HG03039 (cell line): ENCODE data around the gene SEMA5A.

Experiments
- ATAC-seq: cut with Tn5 transposase; IDR thresholded peaks from one replicate; pipeline ENCODE4 v1.9.1; 2021; ENCODE audit warnings: mild to moderate bottlenecking, moderate library complexity; ENCODE audit not compliant: unreplicated experiment

The SEMA5A gene

DNA sequence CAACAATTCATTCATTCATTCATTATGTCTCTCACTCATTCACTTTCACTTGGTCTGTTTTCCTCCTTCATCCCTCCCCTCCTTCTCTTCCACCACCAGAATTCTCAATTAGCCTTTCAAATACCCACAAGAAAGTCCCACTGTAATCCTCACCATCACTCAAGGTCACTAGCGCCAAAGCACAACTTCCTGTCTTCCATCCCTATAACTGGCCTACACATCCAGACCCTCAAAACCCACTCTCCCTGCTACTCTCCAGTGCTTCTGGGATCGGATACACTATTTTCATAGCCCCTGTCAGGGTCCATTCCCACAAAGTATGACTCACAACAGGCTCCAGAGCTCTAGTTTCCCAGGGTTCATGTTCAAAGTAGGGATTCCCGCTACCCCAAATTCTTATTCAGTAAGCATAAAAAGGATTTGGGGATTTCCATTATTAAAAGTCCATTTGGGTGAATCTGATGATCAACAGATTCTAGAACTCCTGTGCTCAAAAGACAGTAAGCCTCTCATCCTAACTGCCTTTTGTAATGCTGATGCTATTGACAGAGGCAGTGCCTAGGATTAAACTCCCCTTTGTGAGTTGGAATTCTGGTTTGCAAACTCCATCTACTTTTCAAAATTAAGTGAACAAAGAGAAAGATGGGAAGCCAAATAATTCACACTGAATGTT lies 250.9 kb downstream of the SEMA5A start:
- no peak for ATAC-seq

DNA sequence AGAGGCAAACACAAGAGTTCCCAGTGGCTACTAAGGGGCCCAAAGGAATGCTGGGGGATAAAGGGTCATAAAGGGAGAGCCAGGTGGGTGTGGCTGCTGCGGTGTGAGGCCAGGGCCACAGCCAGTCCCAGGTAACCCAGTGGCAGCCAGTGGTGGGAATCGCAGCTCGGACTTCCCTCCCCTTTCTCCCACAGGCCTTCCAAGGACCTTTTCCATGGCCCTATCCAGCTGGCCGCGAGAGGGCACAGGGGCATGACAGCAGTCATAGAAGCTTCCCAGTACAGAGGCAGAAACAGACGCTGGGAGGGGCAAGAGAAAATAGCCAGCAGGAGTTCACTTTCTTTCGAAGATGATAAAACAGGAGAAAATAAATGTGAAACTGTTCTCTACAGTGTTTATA lies 257.6 kb downstream of the SEMA5A start:
- no peak for ATAC-seq

GRCh38 chr5:9284781-9285307 lies 261.0 kb downstream of the SEMA5A start:
- no peak for ATAC-seq

DNA sequence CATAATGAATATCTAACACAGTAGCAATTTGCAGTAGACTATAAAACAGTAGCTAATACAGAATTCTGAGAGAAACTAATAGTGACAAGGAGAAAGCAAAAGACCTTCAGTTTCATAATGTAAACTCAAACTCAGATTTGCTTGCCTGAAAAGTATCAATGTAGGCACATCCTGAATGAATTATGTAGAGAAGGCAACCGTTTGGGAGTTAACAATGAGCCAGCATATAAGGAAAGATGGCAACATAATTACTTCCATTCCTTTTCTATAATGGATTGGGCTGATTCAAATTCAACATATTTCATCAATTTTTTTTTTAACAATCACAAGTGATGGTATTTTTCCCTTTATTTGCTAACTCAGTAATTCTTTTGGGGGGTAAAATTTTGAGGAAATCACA lies 261.6 kb downstream of the SEMA5A start:
- no peak for ATAC-seq

GRCh38 chr5:9283473-9283872 lies 262.4 kb downstream of the SEMA5A start:
- ATAC-seq: no peak

GRCh38 chr5:9283021-9283420 lies 262.9 kb downstream of the SEMA5A start:
- ATAC-seq: no peak

- ATAC-seq: no peak
Measured at GRCh38 chr5:9282211-9282610, 263.7 kb downstream of the SEMA5A start.

DNA sequence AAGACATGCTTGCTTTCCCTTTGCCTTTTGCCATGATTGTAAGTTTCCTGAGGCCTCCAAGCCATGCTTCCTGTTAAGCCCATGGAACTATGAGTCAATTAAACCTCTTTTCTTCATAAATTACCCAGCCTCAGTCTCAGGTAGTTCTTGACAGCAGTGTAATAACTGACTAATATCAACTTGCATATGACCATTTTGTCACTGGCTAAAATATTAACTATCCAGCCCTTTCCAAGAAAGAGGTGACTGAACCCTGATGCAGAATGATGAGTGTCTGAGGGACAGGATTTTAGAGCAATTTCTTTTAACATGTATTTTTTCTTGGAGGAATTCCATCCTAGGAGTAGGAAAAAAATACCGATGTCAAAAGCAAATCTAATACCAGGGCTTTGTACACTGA lies 266.1 kb downstream of the SEMA5A start:
- no peak for ATAC-seq

GRCh38 chr5:9278921-9279603 lies 266.8 kb downstream of the SEMA5A start:
- no peak for ATAC-seq

- no peak for ATAC-seq
Measured at GRCh38 chr5:9269014-9269413, 276.9 kb downstream of the SEMA5A start.

DNA sequence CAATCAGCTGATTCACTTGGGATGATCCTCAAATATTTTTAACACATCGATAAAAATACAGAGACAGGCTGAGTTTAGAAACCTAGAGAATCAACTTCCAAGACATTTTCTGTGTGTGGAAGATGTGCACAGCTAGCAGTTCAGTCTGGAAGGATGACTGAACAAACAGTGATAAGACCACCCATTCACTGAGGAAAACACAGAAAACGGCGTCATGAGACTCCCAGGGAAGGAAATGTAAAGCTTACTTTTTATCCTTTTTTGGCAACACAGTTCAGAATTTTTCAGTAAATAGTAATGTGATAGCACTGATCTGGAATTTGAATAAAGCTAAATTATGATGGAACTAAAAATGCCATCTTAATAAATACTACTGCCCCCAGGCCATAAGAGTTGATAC lies 277.6 kb downstream of the SEMA5A start:
- no peak for ATAC-seq

DNA sequence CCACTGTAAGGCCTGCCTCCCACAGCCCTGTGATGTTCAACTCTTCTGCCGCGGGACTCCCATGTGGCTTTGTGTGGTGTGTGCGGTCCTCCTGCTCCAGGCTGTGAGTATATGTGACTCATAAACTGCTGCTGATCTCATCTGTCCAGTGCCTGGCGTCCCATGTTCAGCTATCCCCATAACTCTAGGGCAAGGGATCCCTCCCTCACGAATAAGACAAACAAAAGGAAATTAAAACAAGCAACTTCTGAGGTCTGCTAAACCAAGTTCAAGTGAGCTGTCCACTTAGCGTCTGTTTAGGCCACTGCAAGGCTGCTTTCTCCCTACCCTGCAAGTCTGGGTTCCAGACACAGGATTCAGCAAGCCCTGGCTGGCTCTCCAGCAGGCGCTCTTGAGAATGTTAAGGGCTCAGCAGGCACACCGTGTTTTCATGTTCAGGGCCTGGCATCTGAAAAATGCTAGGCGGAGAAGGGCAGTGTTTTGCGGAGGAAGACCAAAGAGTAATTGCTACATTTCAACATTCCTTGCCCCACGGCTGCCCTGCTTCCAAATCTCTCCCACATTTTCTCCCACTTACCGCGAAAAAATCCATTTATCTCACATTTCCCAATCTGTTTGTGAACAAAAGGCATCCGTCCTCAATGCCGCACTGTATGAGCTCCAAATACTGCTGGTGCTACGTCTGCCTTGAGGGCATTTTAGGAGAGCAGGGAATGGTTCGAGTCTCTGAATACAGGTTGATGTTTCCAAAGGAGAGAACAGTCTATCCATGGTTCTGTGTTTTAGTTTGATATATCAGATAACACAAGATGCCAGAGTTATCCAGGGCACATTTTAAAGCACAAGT lies 280.2 kb downstream of the SEMA5A start:
- ATAC-seq: no peak

GRCh38 chr5:9264301-9264700 lies 281.6 kb downstream of the SEMA5A start:
- no peak for ATAC-seq

DNA sequence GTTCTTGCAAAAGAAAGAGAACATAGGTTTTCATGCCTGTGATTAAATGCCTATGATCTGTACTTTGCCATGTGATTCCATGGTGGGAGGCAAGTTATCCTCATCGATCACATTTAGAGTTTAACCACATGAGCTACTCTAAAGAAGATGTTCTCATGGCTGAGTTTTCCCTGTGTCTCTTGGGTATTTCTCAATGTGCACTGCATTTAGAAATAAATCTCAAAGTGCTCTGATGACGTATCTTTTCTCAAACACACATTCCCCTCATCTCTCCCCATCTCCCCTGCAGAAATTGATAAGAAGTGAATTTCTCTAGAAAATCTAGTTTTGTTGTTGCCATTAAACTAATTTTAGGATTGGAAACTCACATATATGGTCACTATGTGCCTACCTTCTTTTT lies 282.2 kb downstream of the SEMA5A start:
- ATAC-seq: no peak

- ATAC-seq: no peak
Measured at GRCh38 chr5:9251379-9251980, 294.4 kb downstream of the SEMA5A start.

GRCh38 chr5:9249231-9249630 lies 296.6 kb downstream of the SEMA5A start:
- ATAC-seq: no peak

DNA sequence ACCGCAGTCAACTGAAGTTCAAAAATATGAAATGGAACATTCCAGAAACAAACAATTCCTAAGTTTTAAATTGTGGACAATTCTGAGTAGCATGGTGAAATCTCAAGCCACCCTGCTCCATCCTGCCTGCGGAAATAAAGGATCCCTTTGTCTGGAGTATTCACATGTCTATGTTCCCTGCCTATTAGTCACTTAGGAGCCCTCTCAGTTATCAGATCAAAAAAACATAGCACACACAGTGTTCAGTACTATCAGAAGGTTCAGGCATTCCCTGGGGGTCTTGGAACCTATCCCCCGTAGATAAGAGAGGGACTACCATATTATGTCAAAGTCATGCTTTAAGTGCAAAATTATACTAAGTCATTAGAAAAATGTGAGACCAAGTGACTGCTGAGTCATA lies 300.8 kb downstream of the SEMA5A start:
- ATAC-seq: no peak

- ATAC-seq: no peak
Measured at GRCh38 chr5:9244417-9244816, 301.5 kb downstream of the SEMA5A start.

DNA sequence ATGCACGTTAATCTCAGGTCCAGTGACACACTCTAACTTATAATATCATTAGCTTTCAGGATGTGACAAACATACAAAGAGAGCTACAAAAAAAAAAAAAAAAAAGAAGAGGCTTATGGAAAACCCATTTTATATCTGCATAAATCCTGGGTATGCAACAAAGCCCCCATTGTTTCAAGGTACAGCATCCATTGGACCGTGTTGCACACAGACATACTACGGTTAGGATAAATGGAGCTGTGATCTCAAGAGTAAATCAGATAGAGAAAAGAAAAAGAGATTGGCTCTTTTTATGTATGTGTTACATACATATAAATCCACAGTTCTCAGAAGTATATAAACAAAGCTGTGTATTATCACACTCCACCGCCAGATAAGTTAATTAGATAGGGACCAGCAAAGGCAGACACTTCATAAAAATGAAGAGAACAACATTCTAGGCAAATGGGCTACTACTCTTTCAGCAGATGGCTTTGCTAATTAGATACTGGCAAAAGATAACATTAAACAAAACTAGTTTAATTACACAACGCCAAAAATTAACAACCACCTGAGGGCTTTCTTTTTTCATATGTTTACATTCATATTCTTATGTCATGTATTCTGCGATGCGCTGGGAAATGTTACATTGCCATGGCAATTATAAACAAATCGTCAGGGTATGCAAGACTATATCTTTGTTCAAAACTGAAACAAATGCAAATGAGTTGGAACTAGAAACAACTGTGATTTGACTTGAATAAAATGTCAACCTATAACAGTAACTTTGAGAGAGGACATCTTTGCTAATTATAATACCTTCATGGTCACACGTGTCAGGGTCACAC lies 304.2 kb downstream of the SEMA5A start:
- no peak for ATAC-seq

DNA sequence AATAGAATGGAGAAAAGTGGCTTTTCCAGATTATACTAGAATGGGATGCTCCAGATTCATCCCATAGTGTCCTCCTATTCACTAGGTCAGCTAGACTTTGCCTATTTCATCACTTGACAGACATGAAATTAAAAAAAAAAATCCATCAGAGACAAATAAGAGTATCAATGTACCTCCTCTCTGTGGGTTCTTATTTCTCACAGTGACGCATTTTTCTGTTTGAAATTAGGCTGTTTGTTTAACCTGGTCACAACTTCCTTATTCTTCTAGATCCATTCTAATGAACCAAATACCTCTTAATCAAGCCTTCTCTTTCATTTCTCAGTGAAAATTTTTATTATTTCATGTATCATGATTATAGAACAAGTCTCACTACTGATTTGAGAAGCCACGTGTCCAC lies 305.4 kb downstream of the SEMA5A start:
- ATAC-seq: no peak
